Endothelial cell of umbilical vein (primary cell): Measurements from ENCODE around the gene MYH11. TPM values are rescaled to one million over a fixed set of nuclear protein-coding genes. Genes with fewer than 3 reads are reported as not detected.

Experiments
- BruUV-seq: library from RNA; stranded (reverse); fragments of 400-500 nt; replicated peaks from 2 replicates; lab custom pipeline; 2021; lab: Mats Ljungman, UMichigan
- CTCF ChIA-PET: fragments of 300-600, 350-600 bp; sonication (Branson Sonifier 250); formaldehyde crosslinking; loops from one replicate; lab custom pipeline; 2021; ENCODE audit warnings: antibody characterized with exemption, inconsistent platforms; lab: Charles Lee
- POLR2A ChIA-PET: fragments of 300-600, 350-600 bp; sonication (Branson Sonifier 250); formaldehyde crosslinking; loops from one replicate; lab custom pipeline; 2021; ENCODE audit warnings: antibody characterized with exemption, inconsistent platforms; lab: Charles Lee
- DNase-seq: peaks from one replicate; pipeline ENCODE4 v3.0.0-alpha.2; 2011; ENCODE audit warnings: low read depth, low spot score
- FAIRE-seq: peaks from 2 replicates; lab custom pipeline; 2011; peaks lifted over from hg19 to GRCh38; lab: Jason Lieb, UNC
- H2AFZ ChIP-seq: 2 replicates; pipeline ENCODE4 v1.6.0; 2012; ENCODE audit warnings: low read depth, low read length, control low read depth, inconsistent platforms
- H3K27ac ChIP-seq: 2 replicates; pipeline ENCODE4 v1.5.1; 2011; ENCODE audit warnings: low read depth, mild to moderate bottlenecking, control low read depth, low read length, moderate library complexity; ENCODE audit not compliant: insufficient read depth
- H3K27me3 ChIP-seq, 2 experiments: 2 replicates each; pipeline versions ENCODE4 v1.6.0 to v1.6.1; 2011; ENCODE audit warnings: low read length in 2 of 2, mixed read lengths in 1 of 2; ENCODE audit not compliant: control insufficient read depth in 2 of 2, insufficient read depth in 2 of 2
- H3K36me3 ChIP-seq, 2 experiments: 2 replicates in 1 of 2; 3 replicates in 1 of 2; pipeline ENCODE4 v1.5.1; 2011; ENCODE audit warnings: low read length in 2 of 2, mild to moderate bottlenecking in 1 of 2, moderate library complexity in 1 of 2; ENCODE audit not compliant: control insufficient read depth in 2 of 2, insufficient read depth in 2 of 2; ENCODE audit errors: extremely low read depth in 1 of 2
- H3K4me1 ChIP-seq: 3 replicates; pipeline ENCODE4 v1.5.1; 2011; ENCODE audit warnings: mild to moderate bottlenecking, low read length; ENCODE audit not compliant: control insufficient read depth, insufficient read depth; ENCODE audit errors: extremely low read depth
- H3K4me2 ChIP-seq: 2 replicates; pipeline ENCODE4 v1.6.1; 2011; ENCODE audit warnings: low read length, control low read depth, mixed read lengths; ENCODE audit not compliant: insufficient read depth
- H3K4me3 ChIP-seq, 3 experiments: fragments of 200-600 bp in 1 of 3; sonication (generic), shearing (Covaris generic) in 1 of 3; replicated peaks in 1 of 3; 2 replicates each; pipeline ENCODE4 v1.5.1; 2011 to 2016; ENCODE audit warnings: control low read depth in 3 of 3, low read length in 3 of 3, mild to moderate bottlenecking in 2 of 3, inconsistent platforms in 1 of 3, low read depth in 1 of 3, moderate library complexity in 1 of 3; ENCODE audit not compliant: insufficient read depth in 1 of 3
- H3K79me2 ChIP-seq: 2 replicates; pipeline ENCODE4 v1.6.0; 2012; ENCODE audit warnings: low read length, inconsistent platforms; ENCODE audit not compliant: control insufficient read depth, insufficient read depth
- H3K9ac ChIP-seq: replicated peaks from 2 replicates; pipeline ENCODE3; 2011; ENCODE audit warnings: low read length, control low read depth; ENCODE audit not compliant: insufficient read depth; ENCODE audit errors: extremely low read depth
- H3K9me1 ChIP-seq: replicated peaks from 3 replicates; pipeline ENCODE4 v1.6.0; 2011; ENCODE audit warnings: mild to moderate bottlenecking, low read length; ENCODE audit not compliant: control insufficient read depth, insufficient read depth; ENCODE audit errors: extremely low read depth
- H3K9me3 ChIP-seq: replicated peaks from 2 replicates; pipeline ENCODE4 v1.5.1; 2012; ENCODE audit warnings: low read length, inconsistent platforms; ENCODE audit not compliant: control insufficient read depth, insufficient read depth
- H4K20me1 ChIP-seq: replicated peaks from 2 replicates; pipeline ENCODE3; 2011; ENCODE audit warnings: mild to moderate bottlenecking, low read length; ENCODE audit not compliant: control insufficient read depth, insufficient read depth; ENCODE audit errors: extremely low read depth
- EZH2 ChIP-seq: IDR thresholded peaks from 2 replicates; pipeline ENCODE4 v1.6.1; 2012; ENCODE audit warnings: borderline replicate concordance, low read depth, mild to moderate bottlenecking, moderate library complexity, low read length, inconsistent platforms; ENCODE audit not compliant: severe bottlenecking
- FOS ChIP-seq: IDR thresholded peaks from 2 replicates; pipeline ENCODE4 v1.6.1; 2011; ENCODE audit warnings: mild to moderate bottlenecking, low read length, moderate library complexity, borderline replicate concordance; ENCODE audit not compliant: insufficient read depth
- GATA2 ChIP-seq: IDR thresholded peaks from 2 replicates; pipeline ENCODE4 v1.7.0; 2011; ENCODE audit warnings: low read depth, mild to moderate bottlenecking, moderate library complexity, mixed read lengths, low read length; ENCODE audit not compliant: insufficient read length, insufficient read depth
- JUN ChIP-seq: IDR thresholded peaks from 2 replicates; pipeline ENCODE4 v1.6.1; 2011; ENCODE audit warnings: borderline replicate concordance, low read depth; ENCODE audit not compliant: insufficient read length, insufficient read depth
- MYC ChIP-seq: IDR thresholded peaks from one replicate; pipeline ENCODE4 v1.6.1; 2011; ENCODE audit warnings: mild to moderate bottlenecking, low read depth, low read length
- POLR2A ChIP-seq: IDR thresholded peaks from 2 replicates; pipeline ENCODE4 v1.6.1; 2012; ENCODE audit warnings: low read depth, mild to moderate bottlenecking, control low read depth, low read length
- POLR2AphosphoS5 ChIP-seq: IDR thresholded peaks from 2 replicates; pipeline ENCODE4 v1.6.1; 2012; ENCODE audit warnings: low read depth, mild to moderate bottlenecking, control low read depth, low read length, moderate library complexity; ENCODE audit not compliant: insufficient read depth
- dilution Hi-C: fragments of 300-500 bp; cut with MboI; formaldehyde crosslinking; loops from one replicate; pipeline ENCODE4 v1.15.0; 2019; ENCODE audit warnings: low sequenced_read_pairs; ENCODE audit not compliant: extremely low pct_ligation_motif_present
- intact Hi-C: fragments of 100-400 bp; cut with micrococcal nuclease; formaldehyde crosslinking; loops from one replicate; pipeline ENCODE4 v1.10.0; 2022
- polyA plus RNA-seq, 4 experiments: library from polyadenylated mRNA; depleted of rRNA in 3 of 4; stranded (reverse) in 3 of 4; unstranded in 1 of 4; fragments of >200 nt; gene quantifications; 2 replicates each; pipeline versions ENCODE4 v1.2.1 to v1.2.3, GENCODE V29; 2011 to 2012; ENCODE audit warnings: missing spikeins in 1 of 4
- total RNA-seq: library from RNA; stranded (reverse); gene quantifications from 2 replicates; pipeline ENCODE4 v1.2.3, GENCODE V29; 2021
- TF ChIP-seq, protein P1 (sequence below): IDR thresholded peaks from 2 replicates; pipeline ENCODE4 v1.6.1; 2011; ENCODE audit not compliant: insufficient read depth, insufficient read length
- TF ChIP-seq, protein P2 (sequence below), 2 donors: IDR thresholded peaks; 1 replicate in 1 of 2; 2 replicates in 1 of 2; pipeline ENCODE4 v1.5.1; 2011; ENCODE audit warnings: low read length in 2 of 2, mild to moderate bottlenecking in 2 of 2, moderate library complexity in 2 of 2, control low read depth in 1 of 2, inconsistent platforms in 1 of 2, low read depth in 1 of 2; ENCODE audit not compliant: insufficient read depth in 1 of 2; ENCODE audit errors: extremely low read depth in 1 of 2

MYH11 gene
- total and polyA plus RNA-seq, 2 donors (not counting 3 experiments of a cell fraction or from before 2014, with no cell fraction given) = not detected

DNA sequence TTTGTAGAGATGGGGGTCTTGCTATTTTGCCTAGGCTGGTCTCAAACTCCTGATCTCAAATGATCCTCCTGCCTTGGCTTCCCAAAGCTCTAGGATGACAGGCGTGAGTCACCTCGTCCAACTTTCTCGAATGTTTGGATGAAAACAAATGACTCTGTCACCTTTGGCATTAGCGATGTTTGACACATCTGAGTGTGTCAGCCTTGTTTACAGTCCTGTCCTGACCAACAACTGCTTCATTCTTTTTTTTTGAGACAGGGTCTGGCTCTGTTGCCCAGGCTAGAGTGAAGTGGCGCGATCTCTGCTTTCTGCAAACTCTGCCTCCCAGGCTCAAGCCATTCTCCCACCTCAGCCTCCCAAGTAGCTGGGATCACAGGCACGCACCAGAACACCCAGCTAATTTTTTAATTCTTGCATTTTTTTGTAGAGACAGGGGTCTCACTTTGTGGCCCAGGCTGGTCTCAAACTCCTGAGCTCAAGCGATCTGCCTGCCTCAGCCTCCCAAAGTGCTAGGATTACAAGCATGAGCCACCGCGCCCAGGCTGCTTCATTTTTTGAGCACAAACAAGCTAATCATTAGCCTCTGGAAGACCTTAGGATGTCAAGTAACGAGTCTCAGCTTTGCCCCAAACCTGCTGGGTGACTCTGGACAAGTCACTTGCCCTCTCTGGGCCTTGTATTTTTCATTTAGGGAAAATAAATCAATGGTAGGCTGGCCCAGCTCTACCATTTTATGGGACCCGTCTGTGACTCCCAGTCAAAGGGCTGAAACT lies 7.4 kb downstream of the MYH11 start:
- Histone ChIP-seq H3K27me3 (peaks cover 7 to 9% of the 10 kb centered on the region in 2 experiments), H3K79me2 (no peaks in the 10 kb centered on the region), H3K4me3 (no peak overlapping the region), H2AFZ (no peak overlapping the region), H3K36me3 (no peaks in the 10 kb centered on the region), H3K9me3 (no peaks in the 10 kb centered on the region), H4K20me1 (no peaks in the 10 kb centered on the region), H3K4me2 (no peak overlapping the region), H3K9me1 (no peaks in the 10 kb centered on the region), H3K4me1 (no peaks in the 10 kb centered on the region), H3K9ac (no peak overlapping the region), H3K27ac (no peak overlapping the region)
- CTCF ChIA-PET = interaction anchor here (1.5 to 3.9 kb wide), 3 partner anchors 10 to 28 kb away, joined by 4 to 23 read pairs (median 8); no protein-coding TSS in a partner anchor
- no peak for DNase-seq
- dilution Hi-C loops (no loop called here), intact Hi-C loops (no loop called here)
- POLR2A ChIA-PET = no interaction called here
- TF ChIP-seq FOS = no peak
- TF ChIP-seq POLR2A = no peak
- TF ChIP-seq GATA2 = no peak
- no peak for TF ChIP-seq POLR2AphosphoS5
- TF ChIP-seq, protein P1, sequence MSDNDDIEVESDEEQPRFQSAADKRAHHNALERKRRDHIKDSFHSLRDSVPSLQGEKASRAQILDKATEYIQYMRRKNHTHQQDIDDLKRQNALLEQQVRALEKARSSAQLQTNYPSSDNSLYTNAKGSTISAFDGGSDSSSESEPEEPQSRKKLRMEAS = no peak
- no peak for TF ChIP-seq JUN
- TF ChIP-seq EZH2 = no peak
- TF ChIP-seq, protein P2, sequence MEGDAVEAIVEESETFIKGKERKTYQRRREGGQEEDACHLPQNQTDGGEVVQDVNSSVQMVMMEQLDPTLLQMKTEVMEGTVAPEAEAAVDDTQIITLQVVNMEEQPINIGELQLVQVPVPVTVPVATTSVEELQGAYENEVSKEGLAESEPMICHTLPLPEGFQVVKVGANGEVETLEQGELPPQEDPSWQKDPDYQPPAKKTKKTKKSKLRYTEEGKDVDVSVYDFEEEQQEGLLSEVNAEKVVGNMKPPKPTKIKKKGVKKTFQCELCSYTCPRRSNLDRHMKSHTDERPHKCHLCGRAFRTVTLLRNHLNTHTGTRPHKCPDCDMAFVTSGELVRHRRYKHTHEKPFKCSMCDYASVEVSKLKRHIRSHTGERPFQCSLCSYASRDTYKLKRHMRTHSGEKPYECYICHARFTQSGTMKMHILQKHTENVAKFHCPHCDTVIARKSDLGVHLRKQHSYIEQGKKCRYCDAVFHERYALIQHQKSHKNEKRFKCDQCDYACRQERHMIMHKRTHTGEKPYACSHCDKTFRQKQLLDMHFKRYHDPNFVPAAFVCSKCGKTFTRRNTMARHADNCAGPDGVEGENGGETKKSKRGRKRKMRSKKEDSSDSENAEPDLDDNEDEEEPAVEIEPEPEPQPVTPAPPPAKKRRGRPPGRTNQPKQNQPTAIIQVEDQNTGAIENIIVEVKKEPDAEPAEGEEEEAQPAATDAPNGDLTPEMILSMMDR (IDR thresholded peaks at IDR 0.05; ENCODE audit: extremely low read depth in 1 of 2, insufficient read depth in 1 of 2, low read depth in 1 of 2, low read length in 2 of 2) = no peak
- no peak for TF ChIP-seq MYC
- no TSS peak for BruUV-seq
- no peak for FAIRE-seq
